Smooth muscle cell of the brain vasculature (primary cell): ENCODE data around the gene VCX3B.
"Not testable (repeated sequence)": the region's sequence is repeated elsewhere in the genome, so short reads cannot be mapped to it uniquely, and the experiment has no call there.

Experiments used
- DNase-seq: peaks from one replicate; pipeline ENCODE4 v3.0.0-alpha.2; 2012; ENCODE audit warnings: low read depth, low spot score

VCX3B gene

GRCh38 chrX:8464530-8464929, at the start of gene VCX3B:
Gene VCX3B, plus strand, starts transcription at chrX:8464830. Its CDS starts 621 bp downstream, at chrX:8465451.
- not testable (repeated sequence) for DNase-seq

GRCh38 chrX:8418301-8418700, 46.3 kb upstream of the VCX3B start:
- no peak for DNase-seq

- DNase-seq: no peak
Observed at GRCh38 chrX:8424912-8425311, 39.7 kb upstream of the VCX3B start.

GRCh38 chrX:8429692-8430249, 34.9 kb upstream of the VCX3B start:
- no peak for DNase-seq

GRCh38 chrX:8430444-8430843, 34.2 kb upstream of the VCX3B start:
- no peak for DNase-seq

GRCh38 chrX:8432396-8432795, 32.2 kb upstream of the VCX3B start:
- no peak for DNase-seq

- DNase-seq: no peak
Observed at GRCh38 chrX:8433109-8434062, 31.2 kb upstream of the VCX3B start.

GRCh38 chrX:8447368-8447767, 17.3 kb upstream of the VCX3B start:
- no peak for DNase-seq

- DNase-seq: not testable (repeated sequence)
Observed at GRCh38 chrX:8452343-8452742, 12.3 kb upstream of the VCX3B start.

GRCh38 chrX:8453611-8454010, 11.0 kb upstream of the VCX3B start:
- no peak for DNase-seq

- DNase-seq: no peak
Observed at GRCh38 chrX:8455557-8455956, 9.1 kb upstream of the VCX3B start.

- DNase-seq: no peak
Observed at GRCh38 chrX:8462488-8462887, 2.1 kb upstream of the VCX3B start.

- no peak for DNase-seq
Observed at GRCh38 chrX:8484360-8484949, 19.8 kb downstream of the VCX3B start.

- not testable (repeated sequence) for DNase-seq
Observed at GRCh38 chrX:8495036-8495435, 30.4 kb downstream of the VCX3B start.

GRCh38 chrX:8500203-8500602, 35.6 kb downstream of the VCX3B start:
- no peak for DNase-seq

GRCh38 chrX:8502101-8502500, 37.5 kb downstream of the VCX3B start:
- not testable (repeated sequence) for DNase-seq

- DNase-seq: no peak
Observed at GRCh38 chrX:8504451-8504850, 39.8 kb downstream of the VCX3B start.
